ENCODE data around the gene CDCP1.
A peak's percentile ranks its signal among the peaks of the same experiment; 100 is the strongest.
"Not testable (repeated sequence)": the region's sequence is repeated elsewhere in the genome, so short reads cannot be mapped to it uniquely, and the experiment has no call there.

Gene CDCP1

DNA sequence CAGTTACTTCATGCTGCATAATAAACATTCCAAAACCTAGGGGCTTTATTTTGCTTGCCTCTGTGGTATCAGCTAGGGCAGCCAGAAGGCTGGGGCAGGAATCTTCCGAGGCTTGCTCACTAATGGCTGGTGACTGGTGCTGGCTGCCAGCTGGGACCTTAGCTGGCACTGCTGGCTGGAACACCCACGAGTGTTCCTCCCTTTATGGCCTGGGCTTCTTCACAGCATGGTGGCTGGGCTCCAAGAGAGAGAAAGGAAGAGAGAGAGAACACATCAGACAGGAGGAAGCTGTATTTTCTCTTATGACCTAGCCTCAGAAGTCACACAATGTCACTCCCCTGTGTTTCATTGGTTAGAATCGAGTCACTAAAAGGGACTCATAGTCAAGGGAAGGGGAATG, 23.9 kb upstream of the CDCP1 start:
- DNase-seq (ENCODE audit: low read depth) = no peak

GRCh38 chr3:45169125-45169904, 23.1 kb upstream of the CDCP1 start:
- DNase-seq (ENCODE audit: low read depth) = no peak

- DNase-seq (ENCODE audit: low read depth) = no peak
Measured at GRCh38 chr3:45168451-45168850, 22.3 kb upstream of the CDCP1 start.

GRCh38 chr3:45167011-45167911, 21.1 kb upstream of the CDCP1 start:
- DNase-seq (ENCODE audit: low read depth) = peak; percentile 73

DNA sequence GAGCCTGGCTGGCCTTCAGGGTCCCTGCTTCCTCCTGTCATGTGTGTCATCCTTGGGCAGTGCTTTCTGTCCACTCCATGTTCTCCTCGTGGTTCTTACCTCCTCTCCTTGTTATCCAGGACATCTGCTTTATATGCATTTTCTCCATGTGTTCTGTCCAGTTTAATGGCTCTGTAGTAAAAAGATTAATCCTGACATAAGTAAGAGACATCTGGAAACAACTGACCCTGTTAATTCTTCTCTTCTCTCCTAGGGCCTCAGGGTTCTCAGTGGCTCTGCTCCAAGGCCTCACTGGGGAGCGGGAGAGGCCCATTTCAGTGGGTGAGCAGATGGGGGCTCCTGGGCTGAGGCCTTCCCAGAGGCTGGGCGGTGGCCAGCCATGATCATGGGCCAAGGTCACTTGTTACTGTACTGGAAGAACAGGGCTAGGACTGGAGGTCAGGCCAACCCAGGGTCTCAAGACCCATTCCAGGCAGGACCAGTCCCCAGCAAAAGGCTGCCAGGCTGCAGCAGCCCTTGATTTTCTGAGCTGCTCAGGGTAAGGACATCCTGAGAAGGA, 20.2 kb upstream of the CDCP1 start:
- DNase-seq (ENCODE audit: low read depth) = no peak

DNA sequence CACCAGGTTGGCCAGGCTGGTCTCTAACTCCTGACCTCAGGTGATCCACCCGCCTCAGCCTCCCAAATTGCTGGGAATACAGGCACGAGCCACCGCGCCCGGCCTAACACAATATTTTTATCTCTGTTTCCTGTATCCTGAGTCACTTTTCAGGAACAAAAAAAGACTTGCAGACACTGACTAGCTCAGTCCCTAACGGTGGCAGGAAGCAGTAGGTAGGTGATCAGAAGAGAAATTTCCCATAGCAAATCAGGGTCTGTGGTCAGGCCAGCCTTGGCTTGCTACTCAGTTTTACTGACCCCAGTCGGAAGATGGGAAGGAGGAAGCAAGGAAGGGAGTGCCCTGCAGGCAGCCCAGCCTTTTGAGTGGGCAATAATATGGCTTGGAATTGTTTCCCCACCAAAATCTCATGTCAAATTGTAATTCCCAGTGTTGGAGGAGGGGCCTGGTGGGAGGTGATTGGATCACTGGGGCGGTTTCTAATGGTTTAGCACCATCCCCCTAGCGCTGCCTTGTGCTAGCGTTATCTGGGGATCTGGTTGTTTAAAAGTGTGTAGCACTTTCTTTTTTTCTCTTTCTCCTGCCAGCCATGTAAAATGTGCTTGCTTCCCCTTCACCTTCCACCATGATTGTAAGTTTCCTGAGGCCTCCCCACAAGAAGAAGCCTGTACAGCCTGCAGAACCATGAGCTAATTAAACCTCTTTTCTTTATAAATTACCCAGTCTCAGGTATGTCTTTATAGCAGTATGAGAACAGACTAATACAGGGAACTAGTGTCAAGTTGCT, 19.5 kb upstream of the CDCP1 start:
- no peak for DNase-seq (ENCODE audit: low read depth)

DNA sequence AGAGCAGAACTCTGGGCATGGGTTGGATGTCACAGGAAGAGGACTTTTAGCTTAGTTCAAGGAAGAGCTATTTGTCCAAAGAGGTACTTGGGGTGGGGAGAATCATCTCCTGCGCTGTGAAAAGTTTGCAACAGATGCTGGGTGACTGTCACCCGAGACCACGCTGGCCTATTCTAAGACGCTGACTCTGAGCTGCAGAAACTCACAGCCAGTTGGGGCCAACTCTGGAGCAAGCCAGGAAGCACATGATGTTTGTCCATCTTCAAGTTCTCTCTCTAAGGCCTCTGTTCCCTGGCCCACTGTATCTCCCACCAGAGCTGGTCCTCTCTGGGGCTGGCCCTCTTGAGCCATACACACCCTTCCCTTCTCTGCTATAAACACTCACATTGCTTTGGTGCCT, 17.9 kb upstream of the CDCP1 start:
- DNase-seq (ENCODE audit: low read depth) = no peak

GRCh38 chr3:45163481-45163880, 17.3 kb upstream of the CDCP1 start:
- DNase-seq (ENCODE audit: low read depth) = no peak

- DNase-seq (ENCODE audit: low read depth) = no peak
Measured at GRCh38 chr3:45154641-45155147, 8.5 kb upstream of the CDCP1 start.

DNA sequence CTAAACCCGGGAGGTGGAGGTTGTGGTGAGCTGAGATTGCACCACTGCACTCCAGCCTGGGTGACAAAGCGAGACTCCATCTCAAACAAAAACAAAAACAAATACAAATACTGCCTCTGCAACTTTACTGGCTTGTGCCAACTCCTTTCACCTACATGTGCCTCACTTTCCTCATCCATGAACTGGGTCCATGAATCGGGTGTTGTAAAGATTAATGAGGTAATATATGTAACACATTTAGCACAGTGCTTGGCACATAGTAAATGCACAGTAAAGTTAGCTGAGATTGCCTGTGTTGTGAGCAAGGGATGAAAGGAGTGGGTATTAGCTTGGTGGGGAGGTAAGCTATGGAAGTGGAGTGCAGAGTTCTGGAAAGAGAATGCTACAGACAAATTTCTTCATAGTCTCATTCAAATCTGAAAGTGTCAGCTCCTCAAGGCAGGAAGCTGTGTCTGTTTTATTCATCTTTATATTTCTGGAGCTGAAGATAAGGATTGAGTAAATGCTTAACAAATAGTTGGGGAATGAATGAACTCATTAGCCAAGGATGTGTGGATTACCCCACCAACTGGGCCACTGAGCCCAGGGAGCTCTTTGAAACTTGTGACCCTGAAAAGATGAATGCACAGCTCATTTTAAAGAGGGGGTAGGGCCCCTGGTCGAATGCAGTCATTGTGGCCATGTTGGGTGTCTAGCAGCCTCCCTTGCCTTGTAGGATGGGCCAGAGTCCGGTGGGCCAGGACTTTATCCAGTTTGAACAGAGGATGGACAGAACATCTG, 7.7 kb upstream of the CDCP1 start:
- no peak for DNase-seq (ENCODE audit: low read depth)

- no peak for DNase-seq (ENCODE audit: low read depth)
Measured at GRCh38 chr3:45152307-45152706, 6.1 kb upstream of the CDCP1 start.

GRCh38 chr3:45151100-45151499, 4.9 kb upstream of the CDCP1 start:
- no peak for DNase-seq (ENCODE audit: low read depth)

- DNase-seq (ENCODE audit: low read depth) = no peak
Measured at GRCh38 chr3:45148921-45149320, 2.7 kb upstream of the CDCP1 start.

DNA sequence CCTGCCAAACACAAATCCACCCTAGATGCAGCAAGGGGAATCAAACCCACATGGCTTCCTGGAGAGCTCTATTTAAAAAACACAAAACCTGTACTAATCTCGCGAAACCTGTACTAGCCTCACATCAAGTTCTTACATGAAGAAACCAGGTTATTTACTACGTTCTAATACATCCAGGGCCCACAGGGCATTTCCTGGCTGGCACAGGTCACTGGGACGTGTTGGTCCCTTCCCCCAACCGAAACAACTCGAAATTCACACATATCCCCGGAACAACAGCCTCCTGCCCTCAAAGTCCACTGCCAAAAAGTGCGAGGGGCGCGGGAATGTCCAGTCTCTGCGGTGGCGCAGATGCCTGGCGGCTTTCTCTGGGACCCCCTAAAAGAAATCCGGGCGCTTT, 955 bp downstream of the CDCP1 start:
- no peak for DNase-seq (ENCODE audit: low read depth)

DNA sequence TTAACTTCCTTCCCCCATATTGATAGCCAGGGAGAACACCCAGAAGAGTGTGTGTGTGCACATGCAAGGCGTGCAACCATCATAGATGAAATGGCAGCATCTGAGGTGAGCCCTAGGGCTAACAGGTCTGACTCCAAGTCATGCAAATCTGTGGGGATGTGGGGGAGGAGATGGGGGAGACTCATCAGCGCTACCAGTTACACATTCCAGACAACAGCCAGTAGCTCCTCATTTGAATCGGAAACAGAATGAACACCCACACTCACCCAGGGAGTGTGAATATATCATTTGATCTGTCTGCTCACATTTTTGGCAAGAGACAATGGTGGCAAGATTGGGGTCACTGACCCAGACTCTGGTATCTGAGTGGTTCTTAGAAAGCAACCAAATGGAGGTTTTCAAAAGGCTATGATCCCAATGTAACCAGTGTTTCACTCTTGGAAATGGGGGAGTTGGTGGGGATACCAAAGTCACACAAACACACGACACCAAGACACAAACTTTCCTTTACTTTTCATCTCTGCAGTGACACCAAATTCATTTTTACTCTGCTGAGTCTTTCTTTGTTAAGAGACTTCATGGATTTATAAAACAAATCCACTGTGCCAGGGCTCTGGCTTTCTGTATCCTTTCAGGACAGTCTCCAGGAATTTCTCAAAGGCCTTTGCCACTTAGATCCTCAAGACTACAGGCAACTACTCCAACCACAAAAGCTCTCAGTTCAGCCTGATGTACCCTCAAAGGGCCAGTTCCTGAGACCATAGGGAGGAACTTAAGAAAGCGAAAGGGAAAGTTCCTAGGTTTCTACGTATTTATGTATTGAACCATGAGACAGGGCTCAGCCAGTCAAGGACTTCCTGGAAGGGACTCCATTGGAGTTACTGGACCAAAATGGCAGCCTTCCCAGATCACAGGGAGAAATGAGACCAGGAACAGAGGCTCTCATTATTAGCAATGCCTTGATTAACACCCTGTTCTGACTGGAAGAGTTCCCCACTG, 2.2 kb downstream of the CDCP1 start:
- DNase-seq (ENCODE audit: low read depth) = no peak

- DNase-seq (ENCODE audit: low read depth) = not testable (repeated sequence)
Measured at GRCh38 chr3:45140770-45141155, 5.4 kb downstream of the CDCP1 start.

DNA sequence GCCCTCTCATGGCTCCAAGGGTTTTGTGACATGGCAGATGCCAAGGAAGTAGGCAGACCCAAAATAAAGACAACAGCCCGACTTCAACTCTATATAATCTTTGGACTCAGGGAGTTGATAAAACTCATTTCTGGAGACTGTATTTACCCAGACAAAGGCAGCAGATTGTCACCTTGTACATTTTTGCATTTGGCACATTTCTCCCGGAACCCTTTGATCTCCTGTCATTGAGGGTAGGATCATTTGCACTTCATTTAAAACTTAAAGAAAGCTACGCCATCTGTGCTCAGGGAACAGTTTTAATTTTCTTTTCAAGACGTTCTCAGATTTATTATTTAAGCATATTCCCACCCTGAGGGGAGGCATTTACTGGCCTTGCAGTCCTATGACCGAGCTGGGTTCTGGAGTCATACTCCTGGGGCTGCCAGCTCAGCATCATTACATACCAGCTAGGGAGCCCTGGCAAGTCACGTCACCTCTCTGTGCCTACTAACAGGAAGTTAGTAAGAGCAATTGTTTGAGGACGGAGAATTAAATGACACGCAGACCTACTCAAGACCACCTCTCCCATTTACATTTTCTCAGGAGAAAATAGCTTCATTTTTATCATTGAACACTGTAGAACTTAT, 5.9 kb downstream of the CDCP1 start:
- DNase-seq (ENCODE audit: low read depth) = no peak

DNA sequence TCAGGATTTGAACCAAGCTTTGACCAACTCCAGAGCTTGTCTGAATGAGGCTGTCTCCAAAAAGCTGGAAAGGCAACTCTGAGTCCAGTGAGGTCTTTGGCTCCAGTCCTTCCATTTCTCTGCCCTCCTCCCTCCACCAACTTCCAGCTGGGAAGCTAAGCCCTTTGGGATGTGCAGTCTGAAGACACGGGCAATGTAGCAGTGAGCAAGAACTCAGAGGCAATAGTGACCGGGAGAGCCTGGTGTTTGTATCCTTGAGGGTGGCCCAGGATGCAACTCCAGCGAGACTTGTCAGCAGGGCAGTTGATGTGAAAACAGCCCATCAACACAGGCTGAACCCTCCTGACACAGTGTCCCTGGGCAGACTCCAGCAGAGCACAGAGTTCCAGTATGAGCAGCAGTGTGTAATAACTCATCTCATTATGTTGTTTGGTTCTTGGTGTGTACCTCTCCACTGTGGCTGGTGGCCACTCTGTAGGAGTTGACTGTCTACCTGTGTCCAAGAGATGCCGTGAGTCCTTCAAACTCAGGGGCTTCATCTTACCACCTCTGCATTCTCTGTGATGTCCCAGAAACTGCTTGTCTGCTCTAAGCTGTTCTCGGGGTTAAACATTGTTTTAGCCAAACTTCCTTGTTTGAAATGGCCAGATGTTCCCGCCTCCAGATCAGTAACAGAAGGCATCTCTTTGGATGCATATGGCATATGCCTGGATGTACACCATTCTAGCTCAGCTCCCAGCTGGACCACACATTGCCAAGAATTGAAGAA, 6.6 kb downstream of the CDCP1 start:
- DNase-seq (ENCODE audit: low read depth) = no peak
